Activated CD4-positive, alpha-beta memory T cell treated with anti-CD3 and anti-CD28 coated beads, Interleukin-2, amount 10 ng/mL, durations not matched to agents 7 days and 5 days (primary cell): ENCODE measurements around the gene SSB. TPM values are rescaled to one million over a fixed set of nuclear protein-coding genes. Genes with fewer than 3 reads are reported as not detected.
"Not testable (repeated sequence)": the region's sequence is repeated elsewhere in the genome, so short reads cannot be mapped to it uniquely, and the experiment has no call there.

Experiments used
- CTCF ChIA-PET: fragments of 350-600 bp; sonication (Branson Sonifier 250); formaldehyde crosslinking; loops from one replicate; lab custom pipeline; 2021; ENCODE audit warnings: antibody characterized with exemption, inconsistent platforms; lab: Charles Lee
- POLR2A ChIA-PET: fragments of 350-600 bp; sonication (Branson Sonifier 250); formaldehyde crosslinking; loops from one replicate; lab custom pipeline; 2021; ENCODE audit warnings: antibody characterized with exemption; lab: Charles Lee
- DNase-seq: peaks from one replicate; pipeline ENCODE4 v3.0.0-alpha.2; 2020
- H3K27ac Mint-ChIP-seq: one replicate; pipeline ENCODE4 v1.8.0; 2021; ENCODE audit warnings: mild to moderate bottlenecking, mixed read lengths
- H3K27me3 Mint-ChIP-seq: one replicate; pipeline ENCODE4 v1.8.0; 2021; ENCODE audit warnings: mixed read lengths
- H3K36me3 Mint-ChIP-seq: one replicate; pipeline ENCODE4 v1.8.0; 2021; ENCODE audit warnings: low read depth, mixed read lengths
- H3K4me1 Mint-ChIP-seq: one replicate; pipeline ENCODE4 v1.8.0; 2021; ENCODE audit warnings: mixed read lengths
- H3K4me3 Mint-ChIP-seq: one replicate; pipeline ENCODE4 v1.8.0; 2021; ENCODE audit warnings: mild to moderate bottlenecking, mixed read lengths
- H3K9me3 Mint-ChIP-seq: one replicate; pipeline ENCODE4 v1.8.0; 2021; ENCODE audit warnings: mixed read lengths
- total RNA-seq, 2 experiments: library from RNA; stranded (reverse); gene quantifications; one replicate each; pipeline ENCODE4 v1.2.3, GENCODE V29; 2021

SSB gene
- total RNA-seq, 2 experiments from 2014 or later = 81.6 to 85.4 TPM

DNA sequence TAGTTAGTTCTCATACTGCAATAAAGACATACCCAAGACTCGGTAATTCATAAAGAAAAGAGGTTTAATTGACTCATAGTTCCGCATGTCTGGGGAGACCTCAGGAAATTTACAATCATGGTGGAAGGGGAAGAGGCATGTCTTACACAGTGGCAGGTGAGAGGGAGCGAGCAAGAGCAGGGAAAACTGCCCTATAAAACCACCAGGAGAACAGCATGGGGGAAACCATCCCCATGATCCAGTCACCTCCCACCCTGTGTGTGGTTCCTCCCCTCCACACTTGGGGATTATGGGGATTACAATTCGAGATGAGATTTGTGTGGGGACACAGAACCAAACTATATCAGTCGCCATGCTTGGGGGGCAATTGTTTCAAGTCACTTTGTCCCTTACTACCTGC lies 1.1 kb upstream of the SSB start:
- CTCF ChIA-PET = no interaction called here
- no peak overlapping the region for H3K27ac Mint-ChIP-seq
- peaks cover 32% of the 10 kb centered on the region for H3K4me1 Mint-ChIP-seq
- POLR2A ChIA-PET = interaction anchor here (1.5 kb wide), 1 partner anchor 26 kb away, joined by 7 read pairs; no protein-coding TSS in a partner anchor
- H3K36me3 Mint-ChIP-seq = peaks cover 14% of the 10 kb centered on the region
- H3K9me3 Mint-ChIP-seq = no peaks in the 10 kb centered on the region
- DNase-seq = no peak
- peaks cover 2% of the 10 kb centered on the region for H3K27me3 Mint-ChIP-seq
- peak overlapping the region; percentile 21 for H3K4me3 Mint-ChIP-seq

DNA sequence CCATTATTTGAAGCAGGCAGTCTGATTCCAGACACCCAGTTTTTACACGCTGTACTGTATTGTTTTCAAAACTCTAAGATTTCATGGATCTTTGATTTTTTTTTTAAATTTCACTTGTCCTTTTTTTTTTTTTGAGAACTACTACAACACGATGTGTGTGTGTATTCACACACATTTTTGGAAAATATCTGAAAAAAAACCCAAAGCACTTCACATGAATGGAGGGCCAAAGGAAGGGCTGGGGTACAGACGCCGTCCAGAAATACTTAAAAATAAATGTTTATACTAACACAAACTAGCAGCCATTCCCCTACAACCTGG lies 314 bp upstream of the SSB start:
- Mint-ChIP-seq H3K27ac (peak overlapping the region; percentile 86), H3K36me3 (peaks cover 15% of the 10 kb centered on the region), H3K27me3 (peaks cover 2% of the 10 kb centered on the region), H3K4me1 (peaks cover 35% of the 10 kb centered on the region), H3K9me3 (no peaks in the 10 kb centered on the region), H3K4me3 (peak overlapping the region; percentile 82)
- DNase-seq = no peak
- ChIA-PET POLR2A (interaction anchor here (0.7 to 2.5 kb wide), 6 partner anchors 10 to 691 kb away, joined by 3 to 20 read pairs (median 5); partner anchors contain the start of gene UBR3), CTCF (interaction anchor here (0.8 to 1.0 kb wide), 2 partner anchors 23 to 1130 kb away, joined by 3 read pairs; partner anchors contain the start of gene GORASP2)

GRCh38 chr2:169803480-169803879 lies 4.8 kb downstream of the SSB start:
- H3K27ac Mint-ChIP-seq = no peak overlapping the region
- CTCF ChIA-PET = interaction anchor here (1.3 kb wide), 1 partner anchor 11 kb away, joined by 5 read pairs; no protein-coding TSS in a partner anchor
- no peak for DNase-seq
- no peaks in the 10 kb centered on the region for H3K27me3 Mint-ChIP-seq
- H3K4me1 Mint-ChIP-seq = peaks cover 26% of the 10 kb centered on the region
- no peak overlapping the region for H3K4me3 Mint-ChIP-seq
- peaks cover 40% of the 10 kb centered on the region for H3K36me3 Mint-ChIP-seq
- H3K9me3 Mint-ChIP-seq = no peaks in the 10 kb centered on the region
- POLR2A ChIA-PET = interaction anchor here (1.0 to 1.7 kb wide), 3 partner anchors 8 to 25 kb away, joined by 3 read pairs; no protein-coding TSS in a partner anchor

DNA sequence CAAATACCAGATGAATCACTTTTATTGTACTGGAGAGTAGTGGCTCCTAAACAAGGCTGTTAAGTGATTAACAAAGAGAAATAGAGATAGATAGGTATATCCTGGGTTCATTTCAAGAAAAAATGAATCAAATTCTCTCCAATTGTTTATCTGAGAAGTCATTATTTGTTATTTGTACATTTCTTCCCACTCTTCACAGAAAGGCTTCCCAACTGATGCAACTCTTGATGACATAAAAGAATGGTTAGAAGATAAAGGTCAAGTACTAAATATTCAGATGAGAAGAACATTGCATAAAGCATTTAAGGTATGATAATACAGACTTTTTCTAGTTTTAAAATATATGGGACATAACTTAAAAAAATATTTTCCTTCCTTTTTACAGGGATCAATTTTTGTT lies 7.9 kb downstream of the SSB start:
- peaks cover 12% of the 10 kb centered on the region for H3K4me1 Mint-ChIP-seq
- H3K27me3 Mint-ChIP-seq = no peaks in the 10 kb centered on the region
- no peak overlapping the region for H3K27ac Mint-ChIP-seq
- H3K36me3 Mint-ChIP-seq = peaks cover 54% of the 10 kb centered on the region
- DNase-seq = no peak
- ChIA-PET POLR2A (no interaction called here), CTCF (no interaction called here)
- no peaks in the 10 kb centered on the region for H3K9me3 Mint-ChIP-seq
- no peak overlapping the region for H3K4me3 Mint-ChIP-seq

GRCh38 chr2:169808221-169808620 lies 9.6 kb downstream of the SSB start:
- Mint-ChIP-seq H3K27ac (no peak overlapping the region), H3K4me3 (no peak overlapping the region), H3K4me1 (no peaks in the 10 kb centered on the region), H3K9me3 (no peaks in the 10 kb centered on the region), H3K36me3 (peaks cover 55% of the 10 kb centered on the region), H3K27me3 (no peaks in the 10 kb centered on the region)
- CTCF ChIA-PET = interaction anchor here (0.6 to 1.4 kb wide), 3 partner anchors 11 to 18 kb away, joined by 3 to 4 read pairs (median 3); partner anchors contain the start of gene METTL5
- POLR2A ChIA-PET = no interaction called here
- no peak for DNase-seq

GRCh38 chr2:169815849-169816248 lies 17.2 kb downstream of the SSB start:
- H3K4me1 Mint-ChIP-seq = peaks cover 15% of the 10 kb centered on the region
- POLR2A ChIA-PET = interaction anchor here (1.1 to 1.5 kb wide), 5 partner anchors 8 to 17 kb away, joined by 3 to 4 read pairs (median 3); partner anchors contain the start of genes METTL5, SSB and UBR3
- H3K27ac Mint-ChIP-seq = no peak overlapping the region
- CTCF ChIA-PET = interaction anchor here (0.6 to 3.2 kb wide), 2 partner anchors 9 to 224 kb away, joined by 4 to 21 read pairs; partner anchors contain the start of gene METTL5
- no peaks in the 10 kb centered on the region for H3K27me3 Mint-ChIP-seq
- no peak overlapping the region for H3K4me3 Mint-ChIP-seq
- DNase-seq = no peak
- peaks cover 74% of the 10 kb centered on the region for H3K36me3 Mint-ChIP-seq
- no peaks in the 10 kb centered on the region for H3K9me3 Mint-ChIP-seq

DNA sequence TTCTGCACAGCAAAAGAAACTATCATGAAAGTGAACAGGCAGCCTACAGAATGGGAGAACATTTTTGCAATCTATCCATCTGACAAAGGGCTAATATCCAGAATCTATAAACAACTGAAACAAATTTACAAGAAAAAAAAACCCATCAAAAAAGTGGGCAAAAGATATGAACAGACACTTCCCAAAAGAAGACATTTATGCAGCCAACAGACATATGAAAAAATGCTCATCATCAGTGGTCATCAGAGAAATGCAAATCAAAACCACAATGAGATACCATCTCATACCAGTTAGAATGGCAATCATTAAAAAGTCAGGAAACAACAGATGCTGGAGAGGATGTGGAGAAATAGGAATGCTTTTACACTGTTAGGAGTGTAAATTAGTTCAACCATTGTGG lies 18.3 kb downstream of the SSB start:
- H3K27me3 Mint-ChIP-seq, H3K27ac Mint-ChIP-seq, H3K4me3 Mint-ChIP-seq, H3K9me3 Mint-ChIP-seq, DNase-seq, POLR2A ChIA-PET: not testable (repeated sequence)
- peaks cover 75% of the 10 kb centered on the region for H3K36me3 Mint-ChIP-seq
- CTCF ChIA-PET = interaction anchor here (3.2 kb wide), 1 partner anchor 8 kb away, joined by 21 read pairs; the partner anchor contains the start of gene METTL5
- H3K4me1 Mint-ChIP-seq = peaks cover 26% of the 10 kb centered on the region

- H3K36me3 Mint-ChIP-seq = peaks cover 74% of the 10 kb centered on the region
- H3K27ac Mint-ChIP-seq, H3K9me3 Mint-ChIP-seq, DNase-seq, H3K27me3 Mint-ChIP-seq, CTCF ChIA-PET, H3K4me3 Mint-ChIP-seq: not testable (repeated sequence)
- H3K4me1 Mint-ChIP-seq = peaks cover 30% of the 10 kb centered on the region
- POLR2A ChIA-PET = interaction anchor here (2.6 kb wide), 1 partner anchor 11 kb away, joined by 11 read pairs; no protein-coding TSS in a partner anchor
Measured at GRCh38 chr2:169817369-169817768, 18.7 kb downstream of the SSB start.

DNA sequence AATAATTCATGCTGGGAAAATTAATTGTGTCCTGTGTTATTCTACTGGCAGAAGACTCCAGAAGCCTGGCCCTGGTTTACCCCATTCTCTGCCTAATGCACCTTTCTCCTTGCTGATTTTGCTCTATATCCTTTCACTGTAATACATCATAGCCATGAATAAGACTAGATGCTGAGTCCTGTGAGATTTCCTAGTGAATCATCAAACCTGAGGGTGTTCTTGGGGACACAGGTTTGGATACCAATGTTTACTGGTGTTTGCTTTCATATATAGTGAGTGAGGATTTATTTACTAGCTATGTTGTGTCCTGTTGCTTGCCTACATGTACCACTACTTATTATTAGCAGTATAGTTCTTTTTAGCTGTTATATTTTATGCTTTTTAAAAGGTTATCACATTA lies 19.6 kb downstream of the SSB start:
- Mint-ChIP-seq H3K27ac (no peak overlapping the region), H3K27me3 (no peaks in the 10 kb centered on the region), H3K4me1 (peaks cover 39% of the 10 kb centered on the region), H3K4me3 (no peak overlapping the region), H3K36me3 (peaks cover 76% of the 10 kb centered on the region), H3K9me3 (no peaks in the 10 kb centered on the region)
- ChIA-PET CTCF (interaction anchor here (1.0 to 1.4 kb wide), 2 partner anchors 9 to 14 kb away, joined by 3 to 4 read pairs; no protein-coding TSS in a partner anchor), POLR2A (interaction anchor here (2.6 kb wide), 1 partner anchor 10 kb away, joined by 11 read pairs; no protein-coding TSS in a partner anchor)
- DNase-seq = no peak

GRCh38 chr2:169819106-169819505 lies 20.4 kb downstream of the SSB start:
- peaks cover 75% of the 10 kb centered on the region for H3K36me3 Mint-ChIP-seq
- H3K9me3 Mint-ChIP-seq = no peaks in the 10 kb centered on the region
- no peak for DNase-seq
- ChIA-PET CTCF (interaction anchor here (1.4 kb wide), 1 partner anchor 10 kb away, joined by 4 read pairs; no protein-coding TSS in a partner anchor), POLR2A (interaction anchor here (2.6 kb wide), 1 partner anchor 9 kb away, joined by 11 read pairs; no protein-coding TSS in a partner anchor)
- H3K27ac Mint-ChIP-seq = no peak overlapping the region
- H3K4me3 Mint-ChIP-seq = no peak overlapping the region
- H3K27me3 Mint-ChIP-seq = no peaks in the 10 kb centered on the region
- peaks cover 47% of the 10 kb centered on the region for H3K4me1 Mint-ChIP-seq

- CTCF ChIA-PET = not testable (repeated sequence)
Measured at GRCh38 chr2:169820101-169820500, 21.4 kb downstream of the SSB start.

GRCh38 chr2:169822036-169822435 lies 23.4 kb downstream of the SSB start:
- POLR2A ChIA-PET = no interaction called here
- H3K9me3 Mint-ChIP-seq = no peaks in the 10 kb centered on the region
- H3K27ac Mint-ChIP-seq = no peak overlapping the region
- no peaks in the 10 kb centered on the region for H3K27me3 Mint-ChIP-seq
- no peak overlapping the region for H3K4me3 Mint-ChIP-seq
- H3K36me3 Mint-ChIP-seq = peaks cover 52% of the 10 kb centered on the region
- no peak for DNase-seq
- peaks cover 59% of the 10 kb centered on the region for H3K4me1 Mint-ChIP-seq
- CTCF ChIA-PET = interaction anchor here (0.6 kb wide), 1 partner anchor 237 kb away, joined by 3 read pairs; no protein-coding TSS in a partner anchor

More at GRCh38 chr2:169820101-169820500, 21.4 kb downstream of the SSB start:
- H3K27ac Mint-ChIP-seq = peak overlapping the region; percentile 10
- H3K4me1 Mint-ChIP-seq = peaks cover 52% of the 10 kb centered on the region
- H3K36me3 Mint-ChIP-seq = peaks cover 70% of the 10 kb centered on the region
- not testable (repeated sequence) for H3K9me3 Mint-ChIP-seq, DNase-seq, H3K4me3 Mint-ChIP-seq, H3K27me3 Mint-ChIP-seq
- POLR2A ChIA-PET = interaction anchor here (2.6 kb wide), 1 partner anchor 8 kb away, joined by 11 read pairs; no protein-coding TSS in a partner anchor

DNA sequence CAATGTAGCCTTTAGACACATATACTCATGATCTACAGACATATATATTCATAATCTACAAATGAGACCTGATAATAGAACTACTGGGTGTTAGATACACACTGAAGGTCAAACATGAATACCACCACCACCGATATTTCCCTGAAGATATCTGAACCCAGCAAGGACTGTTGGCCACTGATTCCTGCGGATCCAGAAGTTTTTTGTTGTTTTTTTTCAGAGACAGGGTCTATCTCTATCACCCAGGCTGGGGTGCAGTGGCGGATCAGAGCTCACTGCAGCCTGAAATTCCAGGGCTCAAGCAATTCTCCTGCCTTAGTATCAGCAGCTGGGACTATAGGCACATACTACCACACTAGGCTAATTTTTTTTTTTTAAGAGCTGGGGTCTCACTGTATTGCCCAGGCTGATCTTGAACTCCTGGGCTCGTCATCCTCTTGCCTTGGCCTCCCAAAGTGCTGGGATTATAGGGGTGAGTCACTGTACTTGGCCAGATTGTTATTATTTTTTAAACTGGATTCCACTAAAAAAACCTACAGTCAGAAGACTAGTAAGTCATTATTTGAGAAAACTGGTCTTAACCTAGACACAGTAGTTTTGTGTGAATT lies 24.2 kb downstream of the SSB start:
- Mint-ChIP-seq H3K4me1 (peaks cover 60% of the 10 kb centered on the region), H3K27me3 (no peaks in the 10 kb centered on the region), H3K36me3 (peaks cover 44% of the 10 kb centered on the region), H3K9me3 (no peaks in the 10 kb centered on the region), H3K27ac (no peak overlapping the region), H3K4me3 (peak overlapping the region; percentile 49)
- ChIA-PET POLR2A (no interaction called here), CTCF (no interaction called here)
- DNase-seq = no peak
